IMR-90 (cell line): ENCODE measurements around the gene RPGRIP1L. TPM values are rescaled to one million over a fixed set of nuclear protein-coding genes. Genes with fewer than 3 reads are reported as not detected.

ENCODE experiments used
- ATAC-seq: fragments of 200-7000 bp; cut with Tn5 transposase; 2 replicates; pipeline ENCODE4 v1.9.1; 2020; ENCODE audit warnings: low read depth, mild to moderate bottlenecking, moderate library complexity
- BruUV-seq: library from RNA; stranded (reverse); fragments of 400-500 nt; replicated peaks from 2 replicates; lab custom pipeline; 2021; lab: Mats Ljungman, UMichigan
- CTCF ChIA-PET: fragments of 300-600 bp; formaldehyde crosslinking; extraction: SDS; loops from one replicate; lab custom pipeline; 2021; ENCODE audit warnings: antibody characterized with exemption; lab: Yijun Ruan, JAX
- POLR2A ChIA-PET: fragments of 300-600 bp; sonication (Branson Sonifier 250); formaldehyde crosslinking; loops from one replicate; lab custom pipeline; 2022; ENCODE audit warnings: antibody characterized with exemption; ENCODE audit not compliant: unreplicated experiment; lab: Charles Lee
- DNase-seq: peaks from one replicate; pipeline ENCODE4 v3.0.0; 2013
- H2AFZ ChIP-seq: replicated peaks from 2 replicates; pipeline ENCODE3; 2013; ENCODE audit warnings: low read length, mild to moderate bottlenecking; ENCODE audit not compliant: poor library complexity
- H2AK5ac ChIP-seq: 2 replicates; pipeline ENCODE4 v1.6.1; 2013; ENCODE audit warnings: low read depth, low read length, inconsistent platforms
- H2AK9ac ChIP-seq: replicated peaks from 2 replicates; pipeline ENCODE3; 2013; ENCODE audit warnings: mild to moderate bottlenecking, low read depth, low read length, moderate library complexity; ENCODE audit not compliant: poor library complexity
- H2BK120ac ChIP-seq: 2 replicates; pipeline ENCODE4 v1.6.1; 2013; ENCODE audit warnings: low read depth, low read length, inconsistent platforms
- H2BK15ac ChIP-seq: 3 replicates; pipeline ENCODE4 v1.6.1; 2013; ENCODE audit warnings: low read depth, low read length, inconsistent platforms
- H2BK20ac ChIP-seq: 2 replicates; pipeline ENCODE4 v1.6.1; 2013; ENCODE audit warnings: low read depth, mild to moderate bottlenecking, inconsistent platforms, low read length, moderate library complexity
- H2BK5ac ChIP-seq: 2 replicates; pipeline ENCODE4 v1.6.1; 2013; ENCODE audit warnings: mild to moderate bottlenecking, low read depth, low read length, inconsistent platforms; ENCODE audit not compliant: poor library complexity, severe bottlenecking
- H3K14ac ChIP-seq: replicated peaks from 2 replicates; pipeline ENCODE4 v1.6.1; 2013; ENCODE audit warnings: low read depth, low read length, inconsistent platforms
- H3K18ac ChIP-seq: 2 replicates; pipeline ENCODE4 v1.6.1; 2013; ENCODE audit warnings: low read depth, low read length, control low read depth
- H3K23ac ChIP-seq: 2 replicates; pipeline ENCODE4 v1.6.1; 2013; ENCODE audit warnings: low read depth, low read length, inconsistent platforms
- H3K27ac ChIP-seq: 2 replicates; pipeline ENCODE4 v1.5.1; 2013; ENCODE audit warnings: mild to moderate bottlenecking, control low read depth, low read length; ENCODE audit not compliant: insufficient read depth
- H3K27me3 ChIP-seq: 2 replicates; pipeline ENCODE4 v1.6.1; 2013; ENCODE audit warnings: low read length; ENCODE audit not compliant: control insufficient read depth, insufficient read depth
- H3K36me3 ChIP-seq: 2 replicates; pipeline ENCODE4 v1.6.1; 2013; ENCODE audit warnings: low read length, mixed read lengths; ENCODE audit not compliant: control insufficient read depth, insufficient read depth
- H3K4ac ChIP-seq: 2 replicates; pipeline ENCODE4 v1.6.1; 2013; ENCODE audit warnings: low read depth, low read length, inconsistent platforms
- H3K4me1 ChIP-seq: 2 replicates; pipeline ENCODE4 v1.6.1; 2013; ENCODE audit warnings: low read length, mixed read lengths; ENCODE audit not compliant: control insufficient read depth, insufficient read depth
- H3K4me2 ChIP-seq: 2 replicates; pipeline ENCODE4 v1.6.1; 2013; ENCODE audit warnings: low read depth, mild to moderate bottlenecking, control low read depth, low read length, moderate library complexity
- H3K4me3 ChIP-seq: 2 replicates; pipeline ENCODE4 v1.5.1; 2013; ENCODE audit warnings: low read depth, mild to moderate bottlenecking, control low read depth, low read length, moderate library complexity; ENCODE audit not compliant: insufficient read depth
- H3K56ac ChIP-seq: 2 replicates; pipeline ENCODE4 v1.6.1; 2013; ENCODE audit warnings: low read length, inconsistent platforms; ENCODE audit not compliant: insufficient read depth; ENCODE audit errors: extremely low read depth
- H3K79me1 ChIP-seq, 2 experiments: 2 replicates each; pipeline ENCODE4 v1.6.1; 2013; ENCODE audit warnings: low read length in 2 of 2, inconsistent platforms in 1 of 2, low read depth in 1 of 2
- H3K9ac ChIP-seq: 2 replicates; pipeline ENCODE4 v1.6.1; 2013; ENCODE audit warnings: low read depth, low read length, control low read depth
- H3K9me1 ChIP-seq: 2 replicates; pipeline ENCODE4 v1.6.1; 2013; ENCODE audit warnings: low read length, inconsistent platforms; ENCODE audit not compliant: insufficient read depth
- H3K9me3 ChIP-seq: 2 replicates; pipeline ENCODE4 v1.6.1; 2013; ENCODE audit warnings: low read length; ENCODE audit not compliant: control insufficient read depth, insufficient read depth
- H4K20me1 ChIP-seq: 2 replicates; pipeline ENCODE4 v1.6.1; 2013; ENCODE audit warnings: low read length, inconsistent platforms; ENCODE audit not compliant: insufficient read depth
- H4K5ac ChIP-seq: 2 replicates; pipeline ENCODE4 v1.6.1; 2013; ENCODE audit warnings: mild to moderate bottlenecking, low read depth, low read length, control low read depth
- H4K8ac ChIP-seq, 2 experiments: 2 replicates each; pipeline ENCODE4 v1.6.1; 2013; ENCODE audit warnings: low read depth in 2 of 2, low read length in 2 of 2, control low read depth in 1 of 2, inconsistent platforms in 1 of 2
- H4K91ac ChIP-seq: 2 replicates; pipeline ENCODE4 v1.6.1; 2013; ENCODE audit warnings: low read depth, low read length, inconsistent platforms; ENCODE audit not compliant: insufficient read depth
- CEBPB ChIP-seq: IDR thresholded peaks from 2 replicates; pipeline ENCODE4 v1.6.1; 2012; ENCODE audit warnings: low read depth, low read length, improper control_type of control experiment
- CHD1 ChIP-seq: IDR thresholded peaks from 2 replicates; pipeline ENCODE4 v1.6.1; 2012; ENCODE audit warnings: low read depth, low read length, improper control_type of control experiment
- FOS ChIP-seq: fragments of 150-350 bp; IDR thresholded peaks from 2 replicates; pipeline ENCODE4 v1.6.1; 2016; ENCODE audit warnings: low read depth, low read length
- MAZ ChIP-seq: IDR thresholded peaks from 2 replicates; pipeline ENCODE4 v1.6.1; 2012; ENCODE audit warnings: low read depth, mild to moderate bottlenecking, low read length, improper control_type of control experiment, moderate library complexity, borderline replicate concordance
- MXI1 ChIP-seq: IDR thresholded peaks from 2 replicates; pipeline ENCODE4 v1.6.1; 2012; ENCODE audit warnings: low read depth, mild to moderate bottlenecking, low read length, moderate library complexity, borderline replicate concordance
- NFE2L2 ChIP-seq: fragments of 150-350 bp; IDR thresholded peaks from 2 replicates; pipeline ENCODE4 v1.6.1; 2016; ENCODE audit warnings: low read depth, mild to moderate bottlenecking, low read length
- POLR2A ChIP-seq: IDR thresholded peaks from 2 replicates; pipeline ENCODE4 v1.6.1; 2012; ENCODE audit warnings: mild to moderate bottlenecking, low read depth, low read length
- RAD21 ChIP-seq: IDR thresholded peaks from 2 replicates; pipeline ENCODE4 v1.6.1; 2012; ENCODE audit warnings: low read length, improper control_type of control experiment
- RCOR1 ChIP-seq: IDR thresholded peaks from 2 replicates; pipeline ENCODE4 v1.6.1; 2012; ENCODE audit warnings: mild to moderate bottlenecking, low read length, improper control_type of control experiment; ENCODE audit not compliant: insufficient replicate concordance
- RFX5 ChIP-seq: IDR thresholded peaks from 2 replicates; pipeline ENCODE4 v1.8.0; 2012; ENCODE audit warnings: low read depth, mild to moderate bottlenecking, low read length, moderate library complexity
- SMC3 ChIP-seq: fragments of 150-350 bp; IDR thresholded peaks from 2 replicates; pipeline ENCODE4 v1.6.1; 2016; ENCODE audit warnings: low read depth, mild to moderate bottlenecking, antibody characterized with exemption, low read length, moderate library complexity
- WGBS, 2 experiments: methylation state at CpG; one replicate each; pipeline versions ENCODE4 v1.1.5 to v1.1.7; 2013; ENCODE audit warnings: missing lambda C conversion rate in 2 of 2; ENCODE audit not compliant: insufficient read length in 1 of 2; ENCODE audit errors: extremely low coverage in 2 of 2; 5-methylcytosine and 5-hydroxymethylcytosine counted together
- dilution Hi-C: fragments of 300-500 bp; cut with HindIII; formaldehyde crosslinking; loops from one replicate; pipeline ENCODE4 v1.14.3; 2018; ENCODE audit warnings: low sequenced_read_pairs; ENCODE audit not compliant: unreplicated experiment
- in situ Hi-C: fragments of 300-500 bp; cut with MboI; formaldehyde crosslinking; loops from 3 replicates; pipeline ENCODE4 v1.14.3; 2019; ENCODE audit warnings: low sequenced_read_pairs, inconsistent platforms, mixed read lengths
- intact Hi-C: fragments of 100-400 bp; cut with micrococcal nuclease; formaldehyde crosslinking; loops from 2 replicates; pipeline ENCODE4 v1.10.0; 2022
- polyA plus RNA-seq, 3 experiments: library from polyadenylated mRNA; depleted of rRNA; stranded (reverse); fragments of >200 nt; gene quantifications; 2 replicates each; pipeline ENCODE4 v1.2.3, GENCODE V29; 2012; ENCODE audit warnings: low replicate concordance in 1 of 3
- total RNA-seq: library from RNA; depleted of rRNA; stranded (reverse); fragments of >200 nt; gene quantifications from 2 replicates; pipeline ENCODE4 v1.2.3, GENCODE V29; 2012
- TF ChIP-seq, protein P1 (sequence below): fragments of 150-350 bp; IDR thresholded peaks from 2 replicates; pipeline ENCODE4 v1.6.1; 2017; ENCODE audit warnings: mild to moderate bottlenecking, antibody characterized with exemption, low read length, low read depth
- TF ChIP-seq, protein P2 (sequence below): fragments of 150-350 bp; IDR thresholded peaks from 2 replicates; pipeline ENCODE4 v1.6.1; 2016; ENCODE audit warnings: low read depth, mild to moderate bottlenecking, low read length, moderate library complexity, borderline replicate concordance
- TF ChIP-seq, protein P3 (sequence below): conservative IDR thresholded peaks from 2 replicates; pipeline ENCODE4 v1.5.1; 2012; ENCODE audit warnings: mild to moderate bottlenecking, low read depth, low read length, improper control_type of control experiment

RPGRIP1L gene
- total and polyA plus RNA-seq, 2 of the 4 experiments (the other 2 are of a cell fraction) = 7.3 to 10.4 TPM

DNA sequence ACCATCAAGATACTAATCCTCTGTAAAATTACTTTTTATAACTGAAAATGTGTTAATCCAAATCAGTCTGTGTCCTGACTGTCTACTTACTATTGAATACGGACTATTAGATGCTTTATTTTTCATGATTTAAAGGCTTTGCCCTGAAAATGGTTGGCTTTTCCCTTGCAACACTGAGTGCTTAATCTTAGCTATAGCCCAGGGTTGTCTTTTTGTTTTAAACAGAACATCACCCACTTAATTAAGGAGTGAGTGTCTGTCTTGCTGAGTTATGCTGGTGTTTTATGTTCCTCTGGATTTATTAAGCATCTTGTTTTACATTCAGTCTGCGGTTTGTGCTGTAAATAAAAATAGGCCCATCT, 11.3 kb upstream of the RPGRIP1L start:
- Histone ChIP-seq H4K8ac (no peak overlapping the region), H3K4me3 (no peak overlapping the region), H3K9ac (no peak overlapping the region), H2AK5ac (no peak overlapping the region), H3K4me2 (no peak overlapping the region), H2BK20ac (no peak overlapping the region), H4K5ac (no peak overlapping the region), H2AK9ac (no peak overlapping the region), H3K27me3 (no peaks in the 10 kb centered on the region), H3K14ac (no peak overlapping the region), H2BK120ac (no peak overlapping the region), H4K91ac (no peak overlapping the region), H3K23ac (no peak overlapping the region), H3K79me1 (peaks cover 14 to 41% of the 10 kb centered on the region in 2 experiments), H4K20me1 (peaks cover 15% of the 10 kb centered on the region), H3K18ac (no peak overlapping the region), H2BK5ac (no peak overlapping the region), H3K9me1 (0 out of 2 replicates have a peak, but pooled peaks cover 2% of the 10 kb centered on the region), H3K56ac (no peak overlapping the region), H2BK15ac (no peak overlapping the region), H3K27ac (no peak overlapping the region), H3K9me3 (no peaks in the 10 kb centered on the region), H2AFZ (no peak overlapping the region), H3K36me3 (no peaks in the 10 kb centered on the region), H3K4ac (no peak overlapping the region), H3K4me1 (0 out of 2 replicates have a peak, but pooled peaks cover 2% of the 10 kb centered on the region)
- no CpG with 5 or more reads among the region's 2 CpGs for WGBS, 2 experiments
- intact Hi-C loops (no loop called here), dilution Hi-C loops (no loop called here), in situ Hi-C loops (no loop called here)
- POLR2A ChIA-PET = no interaction called here
- TF ChIP-seq, protein P1, sequence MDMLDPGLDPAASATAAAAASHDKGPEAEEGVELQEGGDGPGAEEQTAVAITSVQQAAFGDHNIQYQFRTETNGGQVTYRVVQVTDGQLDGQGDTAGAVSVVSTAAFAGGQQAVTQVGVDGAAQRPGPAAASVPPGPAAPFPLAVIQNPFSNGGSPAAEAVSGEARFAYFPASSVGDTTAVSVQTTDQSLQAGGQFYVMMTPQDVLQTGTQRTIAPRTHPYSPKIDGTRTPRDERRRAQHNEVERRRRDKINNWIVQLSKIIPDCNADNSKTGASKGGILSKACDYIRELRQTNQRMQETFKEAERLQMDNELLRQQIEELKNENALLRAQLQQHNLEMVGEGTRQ = no peak
- no peak for TF ChIP-seq RCOR1
- TF ChIP-seq, protein P2, sequence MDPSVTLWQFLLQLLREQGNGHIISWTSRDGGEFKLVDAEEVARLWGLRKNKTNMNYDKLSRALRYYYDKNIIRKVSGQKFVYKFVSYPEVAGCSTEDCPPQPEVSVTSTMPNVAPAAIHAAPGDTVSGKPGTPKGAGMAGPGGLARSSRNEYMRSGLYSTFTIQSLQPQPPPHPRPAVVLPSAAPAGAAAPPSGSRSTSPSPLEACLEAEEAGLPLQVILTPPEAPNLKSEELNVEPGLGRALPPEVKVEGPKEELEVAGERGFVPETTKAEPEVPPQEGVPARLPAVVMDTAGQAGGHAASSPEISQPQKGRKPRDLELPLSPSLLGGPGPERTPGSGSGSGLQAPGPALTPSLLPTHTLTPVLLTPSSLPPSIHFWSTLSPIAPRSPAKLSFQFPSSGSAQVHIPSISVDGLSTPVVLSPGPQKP = no peak
- TF ChIP-seq, protein P3, sequence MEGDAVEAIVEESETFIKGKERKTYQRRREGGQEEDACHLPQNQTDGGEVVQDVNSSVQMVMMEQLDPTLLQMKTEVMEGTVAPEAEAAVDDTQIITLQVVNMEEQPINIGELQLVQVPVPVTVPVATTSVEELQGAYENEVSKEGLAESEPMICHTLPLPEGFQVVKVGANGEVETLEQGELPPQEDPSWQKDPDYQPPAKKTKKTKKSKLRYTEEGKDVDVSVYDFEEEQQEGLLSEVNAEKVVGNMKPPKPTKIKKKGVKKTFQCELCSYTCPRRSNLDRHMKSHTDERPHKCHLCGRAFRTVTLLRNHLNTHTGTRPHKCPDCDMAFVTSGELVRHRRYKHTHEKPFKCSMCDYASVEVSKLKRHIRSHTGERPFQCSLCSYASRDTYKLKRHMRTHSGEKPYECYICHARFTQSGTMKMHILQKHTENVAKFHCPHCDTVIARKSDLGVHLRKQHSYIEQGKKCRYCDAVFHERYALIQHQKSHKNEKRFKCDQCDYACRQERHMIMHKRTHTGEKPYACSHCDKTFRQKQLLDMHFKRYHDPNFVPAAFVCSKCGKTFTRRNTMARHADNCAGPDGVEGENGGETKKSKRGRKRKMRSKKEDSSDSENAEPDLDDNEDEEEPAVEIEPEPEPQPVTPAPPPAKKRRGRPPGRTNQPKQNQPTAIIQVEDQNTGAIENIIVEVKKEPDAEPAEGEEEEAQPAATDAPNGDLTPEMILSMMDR = no peak
- TF ChIP-seq NFE2L2 = no peak
- TF ChIP-seq CHD1 = no peak
- TF ChIP-seq SMC3 = no peak
- TF ChIP-seq MXI1 = no peak
- TF ChIP-seq POLR2A = no peak
- no peak for TF ChIP-seq RFX5
- TF ChIP-seq RAD21 = no peak
- no peak for TF ChIP-seq CEBPB
- no peak for TF ChIP-seq MAZ
- no peak for TF ChIP-seq FOS
- no TSS peak for BruUV-seq
- ATAC-seq (no peak), DNase-seq (no peak)
- CTCF ChIA-PET = no interaction called here
